Gastroesophageal sphincter (tissue), 4 donors: ENCODE data around the gene LENEP. TPM values are rescaled to one million over a fixed set of nuclear protein-coding genes. Genes with fewer than 3 reads are reported as not detected.

Source experiments
- ATAC-seq: fragments of 150-250 bp; one replicate; pipeline ENCODE4 v1.9.1; 2016; ENCODE audit warnings: mild to moderate bottlenecking, moderate library complexity
- H3K27ac ChIP-seq, 4 donors: fragments of 200-600 bp; sonication (generic) in 3 of 4; 1 replicate in 3 of 4; 2 replicates in 1 of 4; pipeline ENCODE4 v1.5.1; 2016 to 2019
- H3K27me3 ChIP-seq: fragments of 200-600 bp; sonication (generic); one replicate; pipeline ENCODE4 v1.5.1; 2019
- H3K36me3 ChIP-seq, 2 donors: fragments of 200-600 bp; sonication (generic); one replicate each; pipeline ENCODE4 v1.5.1; 2019; ENCODE audit warnings: control low read depth in 1 of 2
- H3K4me1 ChIP-seq, 3 donors: fragments of 200-600 bp; sonication (generic); 1 replicate in 2 of 3; 2 replicates in 1 of 3; pipeline ENCODE4 v1.5.1; 2016 to 2019; ENCODE audit warnings: control low read depth in 2 of 3
- H3K4me3 ChIP-seq, 2 donors: fragments of 200-600 bp; sonication (generic); one replicate each; pipeline ENCODE4 v1.5.1; 2019; ENCODE audit warnings: mild to moderate bottlenecking in 1 of 2, moderate library complexity in 1 of 2
- H3K9me3 ChIP-seq, 3 donors: fragments of 200-600 bp; sonication (generic); one replicate each; pipeline ENCODE4 v1.5.1; 2017 to 2019; ENCODE audit warnings: control low read depth in 2 of 3
- EP300 ChIP-seq: sonication (generic); formaldehyde crosslinking; IDR thresholded peaks from one replicate; pipeline ENCODE4 v1.6.1; 2017; ENCODE audit warnings: antibody characterized with exemption, mild to moderate bottlenecking
- POLR2A ChIP-seq, 2 donors: fragments of 450-650 bp; IDR thresholded peaks; one replicate each; pipeline ENCODE4 v1.6.1; 2017; ENCODE audit warnings: antibody characterized with exemption in 2 of 2, mild to moderate bottlenecking in 2 of 2, moderate library complexity in 1 of 2
- POLR2AphosphoS5 ChIP-seq: sonication (generic); formaldehyde crosslinking; IDR thresholded peaks from one replicate; pipeline ENCODE4 v1.6.1; 2017; ENCODE audit warnings: antibody characterized with exemption
- WGBS, 2 donors: methylation state at CpG; one replicate each; pipeline ENCODE4 v1.1.5; 2018; ENCODE audit warnings: low coverage in 1 of 2; 5-methylcytosine and 5-hydroxymethylcytosine counted together
- total RNA-seq, 4 donors: library from RNA; depleted of rRNA; stranded (reverse); fragments of >200 nt; gene quantifications; one replicate each; pipeline ENCODE4 v1.1.0, GENCODE V29; 2016
- TF ChIP-seq, protein P1 (sequence below), 4 experiments: fragments of 200-600 bp in 2 of 4; fragments of 450-650 bp in 2 of 4; sonication (generic) in 1 of 4; IDR thresholded peaks; one replicate each; pipeline ENCODE4 v1.5.1; 2017 to 2019; ENCODE audit warnings: antibody characterized with exemption in 4 of 4, mild to moderate bottlenecking in 2 of 4, moderate library complexity in 2 of 4

LENEP gene
- total RNA-seq, 4 donors from 2014 or later: not detected

DNA sequence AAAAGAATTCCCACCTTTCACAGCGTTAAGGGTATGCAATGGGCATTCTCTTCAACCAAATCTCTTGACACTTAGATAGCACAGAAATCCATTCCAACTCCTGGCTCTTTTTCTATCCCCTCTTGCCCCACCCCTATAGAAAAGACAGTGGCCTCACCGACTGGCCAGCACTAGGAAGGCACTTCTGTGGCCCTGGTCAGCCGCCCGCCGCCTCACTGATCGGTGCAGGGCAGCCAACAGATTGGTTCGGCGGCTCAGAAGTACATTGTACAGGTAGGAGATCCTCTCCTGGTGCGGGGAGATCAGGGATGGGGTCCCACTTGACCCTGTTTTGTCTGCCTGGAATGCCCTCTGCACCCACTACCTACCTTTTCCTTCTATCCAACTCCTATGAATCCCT lies 30.9 kb downstream of the LENEP start:
- H3K27ac ChIP-seq: no peak overlapping the region
- ATAC-seq: no peak
- no peaks in the 10 kb centered on the region for H3K36me3 ChIP-seq
- no peaks in the 10 kb centered on the region for H3K4me1 ChIP-seq
- H3K9me3 ChIP-seq: no peaks in the 10 kb centered on the region
- H3K27me3 ChIP-seq: no peaks in the 10 kb centered on the region
- 65 to 93% methylated on average over 2 to 5 of the region's 9 CpGs for WGBS, 2 donors
- no peak overlapping the region for H3K4me3 ChIP-seq
- TF ChIP-seq POLR2AphosphoS5 (no peak), POLR2A (IDR thresholded peaks at IDR 0.05) (no peak)

GRCh38 chr1:155026154-155026553 lies 32.8 kb downstream of the LENEP start:
- Histone ChIP-seq H3K4me1 (no peaks in the 10 kb centered on the region), H3K4me3 (no peak overlapping the region), H3K36me3 (no peaks in the 10 kb centered on the region), H3K9me3 (no peaks in the 10 kb centered on the region), H3K27me3 (no peaks in the 10 kb centered on the region), H3K27ac (no peak overlapping the region)
- TF ChIP-seq EP300 (no peak), POLR2AphosphoS5 (no peak), POLR2A (IDR thresholded peaks at IDR 0.05) (no peak)
- TF ChIP-seq, protein P1, sequence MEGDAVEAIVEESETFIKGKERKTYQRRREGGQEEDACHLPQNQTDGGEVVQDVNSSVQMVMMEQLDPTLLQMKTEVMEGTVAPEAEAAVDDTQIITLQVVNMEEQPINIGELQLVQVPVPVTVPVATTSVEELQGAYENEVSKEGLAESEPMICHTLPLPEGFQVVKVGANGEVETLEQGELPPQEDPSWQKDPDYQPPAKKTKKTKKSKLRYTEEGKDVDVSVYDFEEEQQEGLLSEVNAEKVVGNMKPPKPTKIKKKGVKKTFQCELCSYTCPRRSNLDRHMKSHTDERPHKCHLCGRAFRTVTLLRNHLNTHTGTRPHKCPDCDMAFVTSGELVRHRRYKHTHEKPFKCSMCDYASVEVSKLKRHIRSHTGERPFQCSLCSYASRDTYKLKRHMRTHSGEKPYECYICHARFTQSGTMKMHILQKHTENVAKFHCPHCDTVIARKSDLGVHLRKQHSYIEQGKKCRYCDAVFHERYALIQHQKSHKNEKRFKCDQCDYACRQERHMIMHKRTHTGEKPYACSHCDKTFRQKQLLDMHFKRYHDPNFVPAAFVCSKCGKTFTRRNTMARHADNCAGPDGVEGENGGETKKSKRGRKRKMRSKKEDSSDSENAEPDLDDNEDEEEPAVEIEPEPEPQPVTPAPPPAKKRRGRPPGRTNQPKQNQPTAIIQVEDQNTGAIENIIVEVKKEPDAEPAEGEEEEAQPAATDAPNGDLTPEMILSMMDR (IDR thresholded peaks at IDR 0.05): no peak
- WGBS, 2 donors: 20% methylated on average over 1 of the region's 9 CpGs; no CpG with 5 or more reads in 1 of the 2 donors
- no peak for ATAC-seq

DNA sequence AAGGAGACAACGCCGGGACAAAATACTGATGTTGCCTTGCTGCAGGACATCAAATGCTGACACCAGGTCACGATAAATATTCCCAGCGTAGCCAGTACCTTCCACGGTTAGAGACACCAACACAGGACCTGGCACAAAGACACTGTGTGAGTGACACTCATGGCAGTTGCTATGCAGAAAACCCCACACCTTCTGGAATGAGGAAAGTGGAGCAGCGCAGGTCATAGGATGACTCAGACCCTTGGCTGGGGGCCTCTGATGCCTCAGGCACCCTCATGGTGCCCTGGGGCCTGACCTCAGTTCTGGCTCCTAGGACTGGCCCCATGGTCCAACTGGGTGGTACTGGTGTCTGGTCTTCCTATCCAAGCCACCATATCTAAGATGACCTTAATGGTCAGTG lies 33.2 kb downstream of the LENEP start:
- H3K27ac ChIP-seq: no peak overlapping the region
- H3K4me1 ChIP-seq: no peaks in the 10 kb centered on the region
- TF ChIP-seq POLR2AphosphoS5: no peak
- TF ChIP-seq, protein P1 (IDR thresholded peaks at IDR 0.05): no peak
- TF ChIP-seq POLR2A (IDR thresholded peaks at IDR 0.05): no peak
- TF ChIP-seq EP300: no peak
- no peak for ATAC-seq
- H3K36me3 ChIP-seq: no peaks in the 10 kb centered on the region
- no peaks in the 10 kb centered on the region for H3K27me3 ChIP-seq
- H3K4me3 ChIP-seq: no peak overlapping the region
- H3K9me3 ChIP-seq: no peaks in the 10 kb centered on the region
- 100% methylated on average over 1 of the region's 6 CpGs; no CpG with 5 or more reads in 1 of the 2 donors for WGBS, 2 donors

- H3K4me3 ChIP-seq: no peak overlapping the region
- WGBS, 2 donors: 71 to 80% methylated on average over 3 to 6 of the region's 16 CpGs
- no peaks in the 10 kb centered on the region for H3K9me3 ChIP-seq
- no peaks in the 10 kb centered on the region for H3K27me3 ChIP-seq
- no peaks in the 10 kb centered on the region for H3K4me1 ChIP-seq
- ATAC-seq: peak; percentile 20
- H3K27ac ChIP-seq: no peak overlapping the region
- TF ChIP-seq, protein P1 (IDR thresholded peaks at IDR 0.05): no peak
- TF ChIP-seq POLR2AphosphoS5 (no peak), POLR2A (IDR thresholded peaks at IDR 0.05) (no peak), EP300 (no peak)
- no peaks in the 10 kb centered on the region for H3K36me3 ChIP-seq
These were observed 36.3 kb downstream of the LENEP start for GRCh38 chr1:155029513-155030242.

DNA sequence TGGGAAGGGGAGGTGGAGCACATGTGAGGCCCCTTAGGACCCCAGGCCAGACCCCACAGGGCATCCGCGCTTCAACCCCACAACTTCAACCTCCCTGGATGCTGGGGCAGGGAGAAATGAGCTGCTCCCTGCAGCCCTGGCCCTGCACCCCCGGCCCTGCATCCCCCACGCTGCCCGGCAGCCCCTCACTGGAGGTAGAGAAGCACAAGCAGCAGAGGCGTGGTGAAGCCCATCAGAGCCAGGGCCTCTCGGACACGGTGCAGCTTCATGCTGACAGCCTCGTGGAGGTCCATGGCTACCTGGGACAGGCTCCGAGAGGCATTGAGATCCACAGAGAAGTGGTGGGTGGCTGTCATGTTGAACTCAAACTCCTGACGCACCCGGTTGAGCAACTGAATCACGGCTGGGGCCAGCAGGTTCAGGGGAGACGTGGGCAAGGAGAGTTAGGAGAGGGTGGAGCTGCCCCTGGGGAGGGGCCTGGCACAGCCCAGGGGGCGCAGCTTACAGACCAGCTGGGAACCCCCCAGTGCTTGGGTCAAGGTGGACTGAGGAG lies 36.9 kb downstream of the LENEP start:
- Histone ChIP-seq H3K27ac (no peak overlapping the region), H3K36me3 (no peaks in the 10 kb centered on the region), H3K4me3 (no peak overlapping the region), H3K27me3 (no peaks in the 10 kb centered on the region), H3K4me1 (no peaks in the 10 kb centered on the region), H3K9me3 (no peaks in the 10 kb centered on the region)
- WGBS, 2 donors: no CpG with 5 or more reads among the region's 15 CpGs
- ATAC-seq: peak; percentile 26
- TF ChIP-seq POLR2AphosphoS5 (no peak), EP300 (no peak), POLR2A (IDR thresholded peaks at IDR 0.05) (no peak)
- TF ChIP-seq, protein P1 (IDR thresholded peaks at IDR 0.05): no peak
